ENCODE measurements around the gene OR4C5. TPM values are rescaled to one million over a fixed set of nuclear protein-coding genes. Genes with fewer than 3 reads are reported as not detected.
"Not testable (repeated sequence)": the region's sequence is repeated elsewhere in the genome, so short reads cannot be mapped to it uniquely, and the experiment has no call there.

OR4C5 gene
- total RNA-seq (2014; rRNA removed; shearing (Covaris generic)), result not detected in 2 replicates
- not detected in 2 replicates for polyA plus RNA-seq (2014; cell fraction: nucleus; rRNA removed)

- no peak for DNase-seq (ENCODE audit: extremely low read depth, low read depth)
Measured at GRCh38 chr11:48366365-48366764, at the start of gene OR4C5. Gene OR4C5, minus strand, starts transcription at chr11:48366465. Its CDS starts 0 bp downstream, at chr11:48366465.

- no peak for DNase-seq (ENCODE audit: extremely low read depth, low read depth)
Measured at GRCh38 chr11:48384670-48385069, 18.4 kb upstream of the OR4C5 start.

- DNase-seq (ENCODE audit: extremely low read depth, low read depth), result not testable (repeated sequence)
Measured at GRCh38 chr11:48384151-48384550, 17.9 kb upstream of the OR4C5 start.

GRCh38 chr11:48361289-48361688 lies 5.0 kb downstream of the OR4C5 start:
- DNase-seq (ENCODE audit: extremely low read depth, low read depth), result not testable (repeated sequence)

GRCh38 chr11:48354677-48355076 lies 11.6 kb downstream of the OR4C5 start:
- no peak for DNase-seq (ENCODE audit: extremely low read depth, low read depth)

- no peak for DNase-seq (ENCODE audit: extremely low read depth, low read depth)
Measured at GRCh38 chr11:48354013-48354412, 12.3 kb downstream of the OR4C5 start.

GRCh38 chr11:48346286-48346685 lies 20.0 kb downstream of the OR4C5 start:
- DNase-seq (ENCODE audit: extremely low read depth, low read depth), result not testable (repeated sequence)

GRCh38 chr11:48342505-48342904 lies 23.8 kb downstream of the OR4C5 start:
- DNase-seq (ENCODE audit: extremely low read depth, low read depth), result not testable (repeated sequence)

- DNase-seq (ENCODE audit: extremely low read depth, low read depth), result no peak
Measured at GRCh38 chr11:48341466-48341865, 24.8 kb downstream of the OR4C5 start.

- DNase-seq (ENCODE audit: extremely low read depth, low read depth), result not testable (repeated sequence)
Measured at GRCh38 chr11:48324620-48325019, 41.6 kb downstream of the OR4C5 start, which contains the start of gene OR4C3. Gene OR4C3, plus strand, starts transcription at chr11:48324920. Its CDS starts 102 bp downstream, at chr11:48325022.

GRCh38 chr11:48319813-48320212 lies 46.5 kb downstream of the OR4C5 start:
- not testable (repeated sequence) for DNase-seq (ENCODE audit: extremely low read depth, low read depth)

Other genes starting within 250 kb of the OR4C5 start
- gene OR4B1, start 149.7 kb downstream of the OR4C5 start, total RNA-seq (2014; rRNA removed; shearing (Covaris generic)), result not detected in 2 replicates
- gene OR4X2, start 121.4 kb downstream of the OR4C5 start, total RNA-seq (2014; rRNA removed; shearing (Covaris generic)), result not detected in 2 replicates
- gene OR4X1, start 102.6 kb downstream of the OR4C5 start, total RNA-seq (2014; rRNA removed; shearing (Covaris generic)), result not detected in 2 replicates
- not detected in 2 replicates for gene OR4S1, start 60.2 kb downstream of the OR4C5 start, total RNA-seq (2014; rRNA removed; shearing (Covaris generic))
- gene OR4C3, start 41.5 kb downstream of the OR4C5 start, total RNA-seq (2014; rRNA removed; shearing (Covaris generic)), result not detected in 2 replicates
- not detected in 2 replicates for gene OR4A47, start 122.3 kb upstream of the OR4C5 start, total RNA-seq (2014; rRNA removed; shearing (Covaris generic))